ENCODE measurements around the gene HCRT.
"Not testable (repeated sequence)": the region's sequence is repeated elsewhere in the genome, so short reads cannot be mapped to it uniquely, and the experiment has no call there.

HCRT gene

DNA sequence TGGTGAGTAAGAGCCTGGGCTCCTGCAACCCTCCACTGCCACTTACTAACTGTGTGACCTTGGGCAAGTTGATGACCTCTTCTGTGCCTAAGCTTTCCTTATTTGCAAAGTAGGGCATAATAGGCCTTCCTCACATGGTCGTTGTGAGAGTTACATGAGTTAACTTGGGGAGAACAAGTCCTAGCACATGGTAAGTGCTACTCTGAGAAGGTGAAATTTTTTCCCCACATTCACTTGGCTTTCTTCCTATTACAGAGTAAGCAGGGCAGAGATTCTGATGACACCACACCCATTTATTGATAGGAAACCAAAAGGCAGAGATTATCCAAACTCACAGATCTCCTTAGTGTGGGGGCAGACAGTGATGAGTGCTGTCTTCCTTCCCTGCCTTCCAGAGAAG is 5.9 kb downstream of the HCRT start:
- no peak for DNase-seq

DNA sequence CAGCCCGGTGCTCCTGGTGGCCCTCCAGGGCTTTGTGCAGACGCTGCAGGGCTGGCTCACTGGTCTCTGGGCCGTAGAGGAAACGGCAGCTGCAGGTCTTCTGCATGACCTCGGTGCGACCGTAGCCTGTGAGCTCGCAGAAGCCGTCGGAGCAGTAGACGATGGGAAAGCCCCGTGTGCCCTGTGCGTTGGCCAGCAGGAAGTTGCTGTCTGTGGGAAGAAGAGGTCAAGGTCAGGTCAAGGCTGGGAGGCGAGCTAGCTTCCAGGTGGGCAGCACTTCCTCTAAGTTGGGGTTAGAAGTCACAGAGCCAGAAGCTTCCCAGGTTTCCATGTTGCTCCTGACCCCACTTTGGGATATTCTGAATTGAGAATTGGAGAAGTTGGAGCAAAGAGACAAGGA is 6.4 kb downstream of the HCRT start:
- no peak for DNase-seq

DNA sequence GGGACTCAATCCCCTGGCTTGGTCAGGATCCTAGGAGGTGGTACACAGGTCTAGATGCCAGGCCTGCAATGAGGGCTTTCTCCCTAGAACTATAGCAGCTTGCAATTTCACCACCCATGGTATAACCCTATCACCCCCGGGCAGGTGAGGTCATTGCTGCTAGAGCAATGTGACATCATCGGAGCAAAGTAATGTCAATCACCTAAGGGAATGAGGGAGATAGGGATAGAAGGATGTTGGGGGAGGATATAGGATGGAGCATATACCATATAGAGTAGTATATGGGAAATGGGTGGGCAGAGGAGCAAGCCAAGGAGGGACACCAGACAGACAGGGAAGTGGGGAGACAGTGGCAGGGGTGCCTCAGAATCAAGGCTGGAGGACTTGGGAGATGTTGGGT is 7.6 kb downstream of the HCRT start:
- DNase-seq: no peak

DNA sequence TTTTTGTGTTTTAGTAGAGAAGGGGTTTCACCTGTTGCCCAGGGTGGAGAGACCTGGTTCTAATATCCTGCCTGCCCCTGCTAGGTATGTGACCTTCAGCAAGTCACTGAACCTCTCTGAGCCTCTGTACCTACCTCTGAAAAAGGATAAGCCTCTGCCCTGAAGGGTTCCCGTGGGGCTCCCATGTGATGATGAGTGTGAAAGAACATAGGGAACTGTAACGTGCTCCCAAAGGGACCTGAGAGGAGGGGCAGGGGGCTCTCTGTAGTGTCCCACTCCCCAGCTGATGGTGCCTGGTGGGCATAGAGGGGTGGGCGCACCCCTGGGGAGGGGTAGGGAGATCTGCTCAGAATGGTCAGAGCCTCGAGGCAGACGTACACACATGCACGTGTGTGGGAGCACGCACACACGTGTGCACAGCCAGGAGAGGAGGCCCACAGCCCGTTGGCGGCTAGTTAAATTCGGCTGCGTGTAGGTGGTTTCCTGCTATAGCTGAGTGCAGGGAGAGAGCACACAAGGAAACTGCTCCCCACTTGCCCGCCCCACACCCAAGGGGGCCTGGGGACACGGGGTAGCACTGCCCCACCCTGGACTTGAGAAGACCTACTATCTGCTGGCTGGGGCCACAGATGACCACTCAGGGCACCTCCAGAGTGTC is 11.0 kb downstream of the HCRT start:
- DNase-seq: no peak

DNA sequence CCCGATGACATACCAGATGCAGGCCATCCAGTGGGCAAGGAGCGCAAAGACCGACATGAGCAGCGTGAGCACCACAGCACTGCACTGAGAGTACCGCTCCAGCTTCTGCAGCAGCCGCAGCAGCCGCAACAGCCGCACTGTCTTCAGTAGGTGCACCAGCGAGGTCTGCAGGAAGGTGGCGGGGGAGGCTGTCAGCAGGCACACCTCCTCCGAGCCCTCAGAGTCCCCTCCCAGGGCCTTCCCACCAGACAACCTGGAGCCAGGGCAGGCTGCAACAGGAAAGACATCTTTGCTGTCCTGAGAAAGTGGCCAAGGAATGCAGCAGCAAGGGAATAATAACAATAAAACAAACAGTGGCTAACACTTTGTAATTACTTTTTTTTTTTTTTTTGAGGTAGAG is 13.4 kb downstream of the HCRT start:
- DNase-seq: no peak

DNA sequence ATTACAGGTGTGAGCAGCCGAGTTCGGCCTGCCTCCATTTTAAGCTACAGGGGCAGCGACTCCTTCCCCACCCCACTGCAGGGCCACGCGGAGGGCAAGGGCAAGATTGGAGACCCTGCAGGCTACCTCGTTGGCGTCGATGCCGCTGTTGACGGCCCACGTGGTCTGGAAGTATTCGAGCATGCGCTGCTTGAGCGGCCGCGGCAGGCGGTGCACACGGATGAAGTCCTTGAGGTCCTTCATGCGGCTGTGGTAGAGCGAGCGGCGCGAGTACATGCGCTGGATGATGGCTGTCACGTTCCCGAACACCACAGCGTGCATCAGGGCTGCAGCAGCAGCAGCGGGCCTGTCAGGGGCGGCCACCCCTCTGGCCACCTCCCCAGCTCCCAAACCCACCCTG is 15.9 kb downstream of the HCRT start:
- no peak for DNase-seq

DNA sequence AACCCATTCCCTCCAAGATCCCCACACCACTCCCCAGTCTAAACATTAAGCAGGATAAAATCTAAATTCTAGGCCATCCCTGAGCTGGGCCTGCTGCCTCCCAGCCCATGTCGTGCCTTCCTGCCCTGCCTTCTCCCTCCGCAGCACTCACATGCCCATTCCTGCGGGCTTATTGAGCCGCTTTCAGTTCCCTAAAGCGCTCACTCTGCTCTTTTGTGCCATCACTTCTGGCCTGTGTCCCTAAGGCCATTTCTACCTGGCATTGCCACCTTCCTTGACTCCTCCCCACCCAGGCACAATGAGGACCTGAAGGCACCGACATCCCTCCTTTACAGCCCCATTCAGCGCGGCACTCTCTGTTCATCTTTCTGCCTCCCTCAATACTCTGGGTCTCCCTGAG is 17.4 kb downstream of the HCRT start:
- no peak for DNase-seq

DNA sequence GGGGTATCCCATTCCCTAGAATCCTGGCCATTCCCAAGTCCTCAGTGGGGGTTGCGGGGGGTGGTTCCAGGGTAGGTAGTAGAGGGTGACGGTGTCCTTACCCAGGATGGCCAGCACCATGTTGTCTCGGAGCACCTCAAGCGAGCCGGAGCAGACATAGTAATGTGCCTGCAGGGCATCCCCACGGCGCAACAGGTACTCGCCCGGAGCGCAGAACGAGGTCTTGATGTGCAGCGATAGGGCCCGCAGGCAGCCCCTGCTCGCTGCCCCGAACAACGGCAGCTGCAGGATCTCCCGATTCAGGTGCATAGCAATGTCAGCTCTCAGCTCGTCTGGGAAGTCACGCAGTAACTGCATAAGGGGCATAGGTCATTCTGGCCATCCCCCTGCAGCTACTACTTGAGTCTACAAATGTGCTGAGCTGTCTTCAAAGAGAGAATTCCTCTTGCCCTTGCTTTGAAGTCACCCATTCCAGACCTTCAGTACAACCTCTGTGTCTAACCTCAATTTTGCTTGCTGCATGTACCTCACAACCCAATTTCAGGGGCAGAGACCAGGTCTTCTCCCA is 19.0 kb downstream of the HCRT start:
- DNase-seq: no peak

DNA sequence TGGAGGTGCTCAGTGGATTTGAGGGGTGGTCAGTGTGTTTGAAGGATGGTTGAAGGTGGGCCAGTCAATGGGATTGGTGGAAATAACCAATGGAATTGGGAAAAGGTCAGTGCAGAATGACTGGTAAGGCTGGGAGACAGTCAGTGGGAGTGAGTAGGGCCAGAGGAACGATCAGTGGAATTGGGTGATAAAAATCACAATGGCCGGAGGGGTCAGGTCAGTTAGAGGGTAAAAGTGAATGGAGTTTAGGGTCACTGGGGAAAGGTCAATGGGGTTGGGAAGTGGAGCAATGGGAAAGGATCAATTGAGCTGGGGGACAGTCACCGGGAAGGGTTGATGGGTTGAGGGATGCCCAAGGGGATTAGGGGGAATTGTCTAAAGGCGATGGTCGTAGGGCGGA is 19.5 kb downstream of the HCRT start:
- DNase-seq: no peak

DNA sequence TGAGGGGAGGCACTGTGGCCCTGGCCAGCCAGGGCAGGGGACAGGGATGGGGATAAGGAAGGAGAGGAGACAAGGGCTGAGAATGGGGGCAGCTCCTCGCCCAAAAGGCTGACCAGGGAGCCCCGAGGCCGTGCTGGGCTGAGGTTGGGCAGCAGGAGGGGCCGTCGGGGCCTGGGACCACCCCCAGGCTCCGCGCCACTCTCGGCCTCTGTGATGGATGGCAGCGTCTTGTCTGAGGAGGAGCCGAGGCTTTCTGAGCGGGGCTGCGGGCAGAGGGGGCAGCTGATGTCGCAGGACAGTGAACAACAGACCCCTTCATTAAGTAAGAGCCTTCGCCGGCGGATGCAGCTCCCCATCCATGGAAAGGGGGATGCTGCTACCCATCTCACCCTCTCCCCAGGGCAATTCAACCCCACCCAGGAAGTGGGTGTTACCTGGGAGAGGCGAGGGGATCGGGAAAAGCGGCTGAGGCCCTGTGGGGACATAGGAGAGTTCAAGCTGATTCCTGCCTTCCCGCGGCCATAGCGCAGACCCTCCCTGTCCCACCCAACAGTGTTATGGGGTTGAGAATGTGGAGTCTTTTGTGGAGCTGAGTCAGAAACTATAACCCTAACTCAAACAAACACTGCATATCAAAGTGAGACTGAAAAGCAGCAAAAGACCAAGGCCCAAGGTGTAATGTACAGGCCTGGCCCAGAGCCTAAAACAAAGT is 21.4 kb downstream of the HCRT start:
- no peak for DNase-seq

DNA sequence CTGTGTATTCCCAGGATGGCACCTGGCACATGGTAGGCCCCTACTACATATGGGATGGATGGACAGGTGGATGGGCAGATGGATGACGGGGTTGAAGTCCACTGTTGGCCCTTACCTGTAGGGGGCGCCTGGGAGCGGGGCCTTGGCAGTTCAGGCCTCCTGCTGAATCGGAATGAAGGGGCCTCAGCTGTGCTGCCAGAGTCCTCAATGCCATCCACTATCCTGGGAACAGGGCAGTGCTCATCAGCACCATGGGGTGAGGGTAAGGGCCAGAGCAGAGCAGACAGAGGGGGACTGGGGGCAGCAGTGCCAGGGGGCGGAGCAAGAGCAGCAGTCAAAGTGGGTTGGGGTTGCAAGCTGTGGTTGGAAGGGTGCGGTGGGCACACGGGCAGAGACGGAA is 22.1 kb downstream of the HCRT start:
- peak; percentile 16 for DNase-seq

DNA sequence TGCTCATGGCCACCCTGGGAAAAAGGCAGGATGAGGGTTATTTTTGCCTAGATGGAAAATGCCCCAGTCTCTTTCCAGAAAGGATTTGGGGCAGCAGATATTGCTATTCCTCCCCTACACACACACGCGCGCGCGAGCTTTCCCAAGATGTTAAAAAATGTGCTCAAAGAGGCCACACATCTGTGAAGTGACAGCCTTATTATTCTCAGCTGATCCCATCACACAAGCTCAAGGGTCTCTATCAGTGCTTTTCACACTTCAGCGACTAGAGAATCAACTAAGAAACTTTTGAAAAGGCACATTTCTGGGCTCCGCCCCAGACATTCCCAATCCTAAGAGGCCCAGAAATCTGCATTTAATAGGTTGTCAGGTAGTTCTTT is 24.7 kb downstream of the HCRT start:
- DNase-seq: no peak

DNA sequence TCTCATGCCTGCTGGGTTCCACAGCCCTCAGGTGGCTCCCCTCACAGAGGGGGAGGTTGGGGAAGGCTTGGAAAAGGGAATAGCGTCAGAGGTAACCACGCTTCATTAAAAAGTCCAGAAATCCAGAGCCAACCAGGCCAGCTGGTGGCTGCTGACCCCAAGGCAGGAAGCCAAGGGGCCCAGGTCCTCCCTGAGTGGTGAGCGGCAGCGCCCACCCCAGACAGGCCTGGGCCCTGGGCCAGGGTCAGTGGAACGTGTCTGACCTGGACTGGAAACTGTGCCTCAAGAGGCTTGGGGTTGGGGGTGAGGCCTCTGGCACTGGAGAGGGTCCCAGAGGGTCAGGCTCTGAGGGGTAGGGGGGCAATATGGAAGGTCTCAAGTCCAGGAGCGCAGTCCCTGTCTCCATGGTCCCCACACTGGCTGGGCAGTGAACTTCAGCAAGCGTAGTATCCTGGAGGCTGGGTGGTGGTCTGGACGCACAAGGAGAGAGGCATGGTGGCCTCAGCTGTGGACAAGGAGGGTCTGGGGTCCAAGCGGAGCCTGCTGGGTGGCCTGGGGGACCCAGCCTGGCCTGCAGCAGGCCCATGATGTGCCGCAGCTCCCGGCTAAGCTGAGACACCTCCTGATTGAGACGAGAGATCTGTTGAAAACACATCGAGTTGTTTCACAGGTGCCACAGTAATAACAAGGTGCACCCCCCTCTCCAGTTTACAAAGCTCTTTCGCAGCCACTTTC is 25.3 kb downstream of the HCRT start:
- DNase-seq: no peak

DNA sequence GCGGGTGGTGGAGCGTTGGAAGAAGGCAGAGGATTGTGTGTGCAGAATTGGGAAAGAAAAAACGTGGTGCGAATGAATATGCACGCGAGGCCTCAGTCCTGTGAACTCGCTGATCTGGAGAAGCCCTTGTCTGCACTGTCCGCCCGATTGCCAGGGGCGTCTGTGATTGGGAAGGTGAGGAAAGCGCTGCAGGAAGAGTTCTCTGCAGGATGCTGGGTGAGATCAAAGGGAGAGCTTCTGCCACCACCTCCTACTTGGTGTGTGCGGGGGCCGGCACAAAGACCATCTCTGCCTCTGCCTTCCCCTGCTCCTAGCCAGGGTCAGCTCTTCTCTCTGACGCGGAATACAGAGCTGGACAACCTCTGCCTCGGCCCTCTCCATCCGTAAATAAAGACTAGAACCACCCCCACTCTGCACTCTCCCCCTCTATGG is 29.6 kb downstream of the HCRT start:
- peak; percentile 38 for DNase-seq

DNA sequence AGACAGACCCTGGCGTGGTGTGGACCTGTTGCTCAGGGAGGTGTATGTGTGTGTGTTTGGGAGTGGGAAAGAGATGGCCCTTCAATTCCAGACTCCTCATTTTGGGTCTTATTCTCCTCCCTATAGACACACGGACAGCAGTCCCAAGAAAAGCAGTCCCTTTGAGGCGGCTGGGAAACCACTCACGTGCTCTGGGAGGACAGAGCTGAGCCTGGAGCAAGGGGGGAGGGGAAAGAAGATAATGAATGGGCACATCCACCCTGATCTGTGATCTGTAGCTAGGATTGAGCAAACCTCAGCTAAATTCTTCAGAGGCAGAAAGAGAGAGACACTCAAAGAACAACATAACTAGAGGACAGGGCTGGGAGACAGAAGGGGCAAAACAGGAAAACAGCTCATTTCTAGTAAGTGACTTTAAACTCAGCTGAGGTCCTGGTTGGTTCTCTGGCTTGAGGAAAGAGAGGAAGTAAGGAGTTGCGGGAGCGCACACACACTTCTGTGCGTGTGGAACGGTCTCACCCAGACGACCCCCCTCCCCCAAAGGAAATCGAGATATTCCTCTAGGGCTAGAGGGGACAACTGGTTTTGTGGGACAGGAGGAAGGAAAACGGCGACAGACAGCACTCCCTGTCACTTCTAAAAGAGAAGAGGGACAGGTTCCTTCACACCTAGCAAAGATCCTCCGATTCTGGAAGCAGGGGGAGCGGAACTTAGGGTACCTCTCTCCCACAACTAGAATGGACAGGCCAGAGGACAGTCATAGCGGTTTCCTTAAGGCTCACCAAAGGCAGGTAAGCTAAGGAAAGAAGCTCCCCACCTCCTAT is 31.1 kb downstream of the HCRT start:
- DNase-seq: peak; percentile 3

DNA sequence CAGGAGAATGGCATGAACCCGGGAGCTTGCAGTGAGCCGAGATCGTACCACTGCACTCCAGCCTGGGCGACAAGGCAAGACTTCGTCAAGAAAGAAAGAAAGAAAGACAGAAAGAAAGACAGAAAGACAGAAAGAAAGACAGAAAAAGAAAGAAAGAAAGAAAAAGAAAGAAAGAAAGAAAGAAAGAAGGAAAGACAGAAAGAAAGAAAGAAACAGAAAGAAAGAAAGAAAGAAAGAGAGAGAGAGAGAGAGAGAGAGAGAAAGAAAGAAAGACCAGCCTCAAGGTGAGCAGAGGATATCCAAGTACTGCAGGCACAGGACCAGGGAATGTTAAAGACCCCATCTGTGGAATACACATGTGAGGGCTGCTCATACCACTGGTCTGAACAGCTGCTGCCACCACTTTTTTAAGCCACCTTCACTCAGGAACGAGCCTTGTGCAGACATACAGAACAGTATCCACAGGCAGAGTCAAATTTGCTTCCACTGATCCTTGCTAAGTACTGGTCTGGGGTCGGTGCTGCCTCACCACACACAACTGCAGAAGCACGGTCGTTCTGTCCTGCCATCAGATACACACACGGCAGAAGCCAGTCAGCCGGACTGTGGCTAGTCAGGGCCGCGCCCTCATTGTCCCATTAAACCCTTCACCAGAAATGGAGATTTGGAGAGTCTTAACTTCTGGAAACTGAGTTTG is 38.2 kb downstream of the HCRT start:
- no peak for DNase-seq

DNA sequence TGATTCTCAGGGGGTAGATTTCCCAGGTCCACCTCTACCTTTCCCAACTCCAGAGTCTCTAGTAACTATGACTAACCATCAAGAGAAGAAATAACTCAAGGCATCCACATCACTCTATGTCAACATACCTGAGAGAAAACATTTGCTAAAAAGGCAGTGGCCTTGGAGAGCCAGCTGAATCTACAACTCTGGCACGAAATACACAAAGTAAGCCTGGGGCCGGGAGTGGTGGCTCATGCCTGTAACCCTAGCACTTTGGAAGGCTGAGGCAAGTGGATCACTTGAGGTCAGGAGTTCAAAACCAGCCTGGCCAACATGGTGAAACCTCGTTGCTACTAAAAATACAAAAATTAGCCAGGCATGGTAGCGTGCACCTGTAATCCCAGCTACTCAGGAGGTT is 42.1 kb downstream of the HCRT start:
- DNase-seq: not testable (repeated sequence)

DNA sequence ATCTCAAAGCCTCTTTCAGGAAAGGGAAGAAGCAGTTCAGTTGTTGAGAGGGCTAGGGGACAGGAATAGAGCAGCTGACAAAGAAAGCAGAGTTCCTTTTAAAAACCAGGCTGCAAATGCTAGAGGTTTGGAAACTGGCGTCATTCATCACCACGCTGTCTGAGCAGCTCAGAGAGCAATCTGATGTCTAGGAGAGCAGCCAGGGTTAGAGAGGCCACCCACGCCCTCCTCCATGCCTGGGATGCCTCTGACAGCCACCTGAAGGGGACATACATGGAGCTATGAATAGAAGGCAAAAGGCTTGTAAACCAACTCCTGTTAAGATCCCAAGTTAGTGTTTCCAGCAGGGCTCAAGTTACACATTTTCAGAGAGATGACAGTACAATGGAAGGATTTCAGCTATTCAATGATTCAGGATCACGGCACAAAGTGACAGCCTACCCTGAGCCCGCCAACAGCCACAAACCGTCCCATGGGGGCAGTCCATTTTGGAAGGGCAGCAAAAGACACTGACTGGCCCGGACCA is 42.8 kb downstream of the HCRT start:
- DNase-seq: no peak

DNA sequence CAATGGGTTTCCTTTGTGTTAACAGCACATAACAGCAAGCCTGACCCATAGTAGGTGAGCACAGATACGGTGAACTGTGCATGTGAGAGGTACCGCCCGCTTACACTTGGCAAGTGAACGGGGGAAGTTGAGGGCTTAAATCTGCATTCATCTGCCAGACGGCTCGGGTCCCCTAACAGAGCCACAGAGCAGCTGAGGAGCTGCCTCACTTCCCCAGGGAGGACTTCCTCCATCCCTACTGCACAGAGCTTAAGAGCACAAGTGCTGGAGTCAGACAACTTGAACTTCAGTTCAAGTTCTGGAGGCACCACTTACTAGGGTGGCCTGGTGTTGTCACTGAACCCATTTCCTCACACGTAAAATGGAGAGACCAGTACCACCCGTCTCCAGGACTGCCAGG is 43.9 kb downstream of the HCRT start:
- no peak for DNase-seq

DNA sequence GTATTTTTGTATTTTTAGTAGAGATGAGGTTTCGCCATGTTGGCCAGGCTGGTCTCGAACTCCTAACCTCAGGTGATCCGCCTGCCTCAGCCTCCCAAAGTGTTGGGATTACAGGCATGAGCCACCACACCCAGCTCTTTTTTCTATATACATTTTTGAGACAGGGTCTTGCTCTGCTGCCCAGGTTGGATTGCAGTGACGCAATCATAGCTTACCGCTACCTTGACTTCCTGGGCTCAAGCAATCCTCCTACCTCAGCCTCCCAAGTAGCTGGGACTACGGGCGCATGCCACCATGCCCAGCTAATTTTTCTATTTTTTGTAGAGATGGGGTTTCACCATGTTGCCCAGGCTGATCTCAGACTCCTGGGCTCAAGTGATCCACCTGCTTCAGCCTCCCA is 44.6 kb downstream of the HCRT start:
- not testable (repeated sequence) for DNase-seq

DNA sequence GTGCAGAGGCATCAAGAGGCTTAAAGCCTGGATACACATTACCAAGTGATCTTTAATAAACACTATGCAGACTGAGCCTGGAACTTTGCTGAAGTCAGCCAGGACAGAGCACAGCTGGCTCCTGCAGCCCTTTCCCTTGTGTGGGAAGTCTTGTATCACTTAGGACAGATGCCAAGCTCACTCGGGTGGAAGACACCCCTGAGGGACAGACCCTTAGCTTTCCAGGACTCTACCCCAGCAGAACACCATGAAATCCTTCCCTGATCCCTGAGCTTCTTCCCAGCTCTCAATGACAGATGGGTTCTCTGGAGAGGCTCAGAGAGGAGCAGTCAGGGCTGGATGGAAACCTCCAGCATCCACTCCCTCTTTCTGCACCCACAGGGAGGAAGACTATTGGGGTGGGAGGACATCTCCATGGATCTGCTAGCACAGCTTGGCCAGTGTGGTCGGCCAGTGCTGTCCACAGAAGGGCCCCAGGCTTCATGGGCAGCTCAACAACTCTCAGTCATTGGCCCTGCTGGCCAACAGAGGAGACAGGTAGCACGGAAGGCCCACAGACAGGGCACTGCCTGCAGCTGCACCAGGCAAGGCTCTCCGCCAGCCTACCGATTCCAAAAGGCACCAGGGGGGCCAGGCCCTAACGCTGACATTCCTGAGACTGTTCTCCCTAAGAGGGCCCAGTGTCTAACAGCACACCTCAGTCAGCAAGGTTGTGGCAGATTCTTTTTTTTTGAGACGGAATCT is 46.3 kb downstream of the HCRT start:
- DNase-seq: no peak
